Activated B cell treated with CpG ODN at 0.5 μM for 24 hours (primary cell): ENCODE measurements around the gene CEP128. TPM values are rescaled to one million over a fixed set of nuclear protein-coding genes. Genes with fewer than 3 reads are reported as not detected.

Experiments used
- ATAC-seq: fragments of 200-7000 bp; cut with Tn5 transposase; one replicate; pipeline ENCODE4 v1.10.0; 2021; ENCODE audit warnings: low read depth, mild to moderate bottlenecking, moderate library complexity
- CTCF ChIA-PET: fragments of 350-600 bp; sonication (Branson Sonifier 250); formaldehyde crosslinking; loops from one replicate; lab custom pipeline; 2021; ENCODE audit warnings: antibody characterized with exemption; lab: Charles Lee
- POLR2A ChIA-PET: fragments of 350-600 bp; sonication (Branson Sonifier 250); formaldehyde crosslinking; loops from one replicate; lab custom pipeline; 2021; ENCODE audit warnings: antibody characterized with exemption; lab: Charles Lee
- DNase-seq: peaks from one replicate; pipeline ENCODE4 v3.0.0; 2022
- H3K27ac Mint-ChIP-seq: one replicate; pipeline ENCODE4 v1.8.0; 2020; ENCODE audit warnings: mixed read lengths
- H3K27me3 Mint-ChIP-seq: one replicate; pipeline ENCODE4 v1.8.0; 2021; ENCODE audit warnings: mixed read lengths
- H3K36me3 Mint-ChIP-seq: one replicate; pipeline ENCODE4 v1.8.0; 2021; ENCODE audit warnings: low read depth, mixed read lengths
- H3K4me1 Mint-ChIP-seq: one replicate; pipeline ENCODE4 v1.8.0; 2021; ENCODE audit warnings: mixed read lengths
- H3K4me3 Mint-ChIP-seq: one replicate; pipeline ENCODE4 v1.8.0; 2020; ENCODE audit warnings: mild to moderate bottlenecking, mixed read lengths
- H3K9me3 Mint-ChIP-seq: one replicate; pipeline ENCODE4 v1.8.0; 2020; ENCODE audit warnings: mixed read lengths
- CTCF ChIP-seq: fragments of 200-600 bp; IDR thresholded peaks from one replicate; pipeline ENCODE4 v1.8.0; 2022; ENCODE audit warnings: antibody characterized with exemption, mild to moderate bottlenecking
- intact Hi-C: fragments of 100-400 bp; cut with micrococcal nuclease; formaldehyde crosslinking; loops from one replicate; pipeline ENCODE4 v1.15.1; 2024
- total RNA-seq: library from RNA; stranded (reverse); gene quantifications from 2 replicates; pipeline ENCODE4 v1.2.3, GENCODE V29; 2022

CEP128 gene
- total RNA-seq, 1 donor from 2014 or later, result 25.0 TPM

GRCh38 chr14:80485764-80486163, 455.8 kb downstream of the CEP128 start:
- intact Hi-C loops, result no loop called here
- TF ChIP-seq CTCF, result no peak
- no peaks in the 10 kb centered on the region for H3K27me3 Mint-ChIP-seq
- CTCF ChIA-PET, result no interaction called here
- H3K36me3 Mint-ChIP-seq, result no peaks in the 10 kb centered on the region
- peaks cover 2% of the 10 kb centered on the region for H3K9me3 Mint-ChIP-seq
- DNase-seq, result no peak
- ATAC-seq, result no peak
- POLR2A ChIA-PET, result no interaction called here
- no peak overlapping the region for H3K4me3 Mint-ChIP-seq
- no peaks in the 10 kb centered on the region for H3K4me1 Mint-ChIP-seq
- no peak overlapping the region for H3K27ac Mint-ChIP-seq

- POLR2A ChIA-PET, result no interaction called here
- no peak overlapping the region for H3K4me3 Mint-ChIP-seq
- no peaks in the 10 kb centered on the region for H3K27me3 Mint-ChIP-seq
- no peak for ATAC-seq
- CTCF ChIA-PET, result no interaction called here
- no peak for DNase-seq
- intact Hi-C loops, result no loop called here
- no peaks in the 10 kb centered on the region for H3K4me1 Mint-ChIP-seq
- no peak overlapping the region for H3K27ac Mint-ChIP-seq
- H3K9me3 Mint-ChIP-seq, result peaks cover 2% of the 10 kb centered on the region
- no peak for TF ChIP-seq CTCF
- H3K36me3 Mint-ChIP-seq, result no peaks in the 10 kb centered on the region
Observed at GRCh38 chr14:80483331-80483730, 458.2 kb downstream of the CEP128 start.

- ChIA-PET POLR2A (no interaction called here), CTCF (no interaction called here)
- intact Hi-C loops, result no loop called here
- no peak for ATAC-seq
- TF ChIP-seq CTCF, result no peak
- H3K4me3 Mint-ChIP-seq, result no peak overlapping the region
- no peak for DNase-seq
- no peaks in the 10 kb centered on the region for H3K4me1 Mint-ChIP-seq
- peaks cover 2% of the 10 kb centered on the region for H3K36me3 Mint-ChIP-seq
- H3K9me3 Mint-ChIP-seq, result peaks cover 9% of the 10 kb centered on the region
- no peaks in the 10 kb centered on the region for H3K27me3 Mint-ChIP-seq
- no peak overlapping the region for H3K27ac Mint-ChIP-seq
Observed at GRCh38 chr14:80477388-80478160, 464.0 kb downstream of the CEP128 start.

GRCh38 chr14:80475074-80475473, 466.5 kb downstream of the CEP128 start:
- POLR2A ChIA-PET, result no interaction called here
- no peak for TF ChIP-seq CTCF
- peaks cover 2% of the 10 kb centered on the region for H3K36me3 Mint-ChIP-seq
- ATAC-seq, result no peak
- no peaks in the 10 kb centered on the region for H3K27me3 Mint-ChIP-seq
- H3K4me3 Mint-ChIP-seq, result no peak overlapping the region
- CTCF ChIA-PET, result no interaction called here
- intact Hi-C loops, result no loop called here
- H3K4me1 Mint-ChIP-seq, result no peaks in the 10 kb centered on the region
- DNase-seq, result no peak
- H3K9me3 Mint-ChIP-seq, result peaks cover 16% of the 10 kb centered on the region
- no peak overlapping the region for H3K27ac Mint-ChIP-seq

- no peak for TF ChIP-seq CTCF
- ATAC-seq, result no peak
- Mint-ChIP-seq H3K4me1 (no peaks in the 10 kb centered on the region), H3K36me3 (no peaks in the 10 kb centered on the region), H3K27ac (no peak overlapping the region), H3K4me3 (no peak overlapping the region), H3K27me3 (no peaks in the 10 kb centered on the region), H3K9me3 (peaks cover 8% of the 10 kb centered on the region)
- intact Hi-C loops, result no loop called here
- ChIA-PET POLR2A (no interaction called here), CTCF (no interaction called here)
- no peak for DNase-seq
Observed at GRCh38 chr14:80468331-80469122, 473.0 kb downstream of the CEP128 start.
